Thyroid gland (tissue), 4 donors: Measurements from ENCODE around the gene GRM4. TPM values are rescaled to one million over a fixed set of nuclear protein-coding genes. Genes with fewer than 3 reads are reported as not detected.

Experiments used
- DNase-seq, 2 donors: peaks; one replicate each; pipeline ENCODE4 v3.0.0-alpha.2; 2019
- H3K27ac ChIP-seq, 3 donors: fragments of 200-600 bp; sonication (generic); 1 replicate in 2 of 3; 2 replicates in 1 of 3; pipeline ENCODE4 v1.5.1; 2016 to 2019; ENCODE audit warnings: mild to moderate bottlenecking in 1 of 3, moderate library complexity in 1 of 3
- H3K27me3 ChIP-seq: fragments of 200-600 bp; sonication (generic); one replicate; pipeline ENCODE4 v1.5.1; 2019
- H3K36me3 ChIP-seq, 2 donors: fragments of 200-600 bp; sonication (generic); one replicate each; pipeline ENCODE4 v1.5.1; 2016 to 2019
- H3K4me1 ChIP-seq, 2 donors: fragments of 200-600 bp; sonication (generic); one replicate each; pipeline ENCODE4 v1.5.1; 2017 to 2019
- H3K4me3 ChIP-seq, 3 donors: fragments of 200-600 bp; sonication (generic); replicated peaks in 1 of 3; 1 replicate in 2 of 3; 2 replicates in 1 of 3; pipeline ENCODE4 v1.5.1; 2016; ENCODE audit warnings: mild to moderate bottlenecking in 1 of 3
- H3K9me3 ChIP-seq: fragments of 200-600 bp; sonication (generic); one replicate; pipeline ENCODE4 v1.5.1; 2017
- POLR2A ChIP-seq, 2 donors: fragments of 450-650 bp; IDR thresholded peaks; one replicate each; pipeline ENCODE4 v1.6.1; 2017; ENCODE audit warnings: antibody characterized with exemption in 2 of 2, mild to moderate bottlenecking in 2 of 2, moderate library complexity in 1 of 2
- WGBS, 2 donors: methylation state at CpG; one replicate each; pipeline ENCODE4 v1.1.5; 2017; 5-methylcytosine and 5-hydroxymethylcytosine counted together
- intact Hi-C: fragments of 100-400 bp; cut with DNase I; formaldehyde crosslinking; loops from one replicate; pipeline ENCODE4 v1.15.1; 2023
- total RNA-seq, 4 donors: library from RNA; depleted of rRNA; stranded (reverse); fragments of >200 nt; gene quantifications; one replicate each; pipeline ENCODE4 v1.2.3, GENCODE V29; 2016
- TF ChIP-seq, protein P1 (sequence below), 6 experiments: fragments of 200-600 bp in 3 of 6; fragments of 450-650 bp in 3 of 6; sonication (generic) in 3 of 6; IDR thresholded peaks; one replicate each; pipeline ENCODE4 v1.5.1; 2016 to 2019; ENCODE audit warnings: antibody characterized with exemption in 6 of 6, mild to moderate bottlenecking in 2 of 6, inconsistent platforms in 1 of 6, moderate library complexity in 1 of 6

The GRM4 gene
- total RNA-seq, 4 donors from 2014 or later = under 0.01 TPM; not detected in 3

GRCh38 chr6:34066218-34066571 lies 79.7 kb downstream of the GRM4 start:
- H3K4me3 ChIP-seq = no peak overlapping the region
- no peak for DNase-seq
- H3K4me1 ChIP-seq = no peaks in the 10 kb centered on the region
- no peak overlapping the region for H3K27ac ChIP-seq
- no peaks in the 10 kb centered on the region for H3K36me3 ChIP-seq
- no peaks in the 10 kb centered on the region for H3K27me3 ChIP-seq
- 73 to 82% methylated on average over 5 of the region's 5 CpGs for WGBS, 2 donors
- intact Hi-C loops = no loop called here
- TF ChIP-seq, protein P1, sequence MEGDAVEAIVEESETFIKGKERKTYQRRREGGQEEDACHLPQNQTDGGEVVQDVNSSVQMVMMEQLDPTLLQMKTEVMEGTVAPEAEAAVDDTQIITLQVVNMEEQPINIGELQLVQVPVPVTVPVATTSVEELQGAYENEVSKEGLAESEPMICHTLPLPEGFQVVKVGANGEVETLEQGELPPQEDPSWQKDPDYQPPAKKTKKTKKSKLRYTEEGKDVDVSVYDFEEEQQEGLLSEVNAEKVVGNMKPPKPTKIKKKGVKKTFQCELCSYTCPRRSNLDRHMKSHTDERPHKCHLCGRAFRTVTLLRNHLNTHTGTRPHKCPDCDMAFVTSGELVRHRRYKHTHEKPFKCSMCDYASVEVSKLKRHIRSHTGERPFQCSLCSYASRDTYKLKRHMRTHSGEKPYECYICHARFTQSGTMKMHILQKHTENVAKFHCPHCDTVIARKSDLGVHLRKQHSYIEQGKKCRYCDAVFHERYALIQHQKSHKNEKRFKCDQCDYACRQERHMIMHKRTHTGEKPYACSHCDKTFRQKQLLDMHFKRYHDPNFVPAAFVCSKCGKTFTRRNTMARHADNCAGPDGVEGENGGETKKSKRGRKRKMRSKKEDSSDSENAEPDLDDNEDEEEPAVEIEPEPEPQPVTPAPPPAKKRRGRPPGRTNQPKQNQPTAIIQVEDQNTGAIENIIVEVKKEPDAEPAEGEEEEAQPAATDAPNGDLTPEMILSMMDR (IDR thresholded peaks at IDR 0.05) = no peak
- no peak for TF ChIP-seq POLR2A (IDR thresholded peaks at IDR 0.05)
- no peaks in the 10 kb centered on the region for H3K9me3 ChIP-seq

DNA sequence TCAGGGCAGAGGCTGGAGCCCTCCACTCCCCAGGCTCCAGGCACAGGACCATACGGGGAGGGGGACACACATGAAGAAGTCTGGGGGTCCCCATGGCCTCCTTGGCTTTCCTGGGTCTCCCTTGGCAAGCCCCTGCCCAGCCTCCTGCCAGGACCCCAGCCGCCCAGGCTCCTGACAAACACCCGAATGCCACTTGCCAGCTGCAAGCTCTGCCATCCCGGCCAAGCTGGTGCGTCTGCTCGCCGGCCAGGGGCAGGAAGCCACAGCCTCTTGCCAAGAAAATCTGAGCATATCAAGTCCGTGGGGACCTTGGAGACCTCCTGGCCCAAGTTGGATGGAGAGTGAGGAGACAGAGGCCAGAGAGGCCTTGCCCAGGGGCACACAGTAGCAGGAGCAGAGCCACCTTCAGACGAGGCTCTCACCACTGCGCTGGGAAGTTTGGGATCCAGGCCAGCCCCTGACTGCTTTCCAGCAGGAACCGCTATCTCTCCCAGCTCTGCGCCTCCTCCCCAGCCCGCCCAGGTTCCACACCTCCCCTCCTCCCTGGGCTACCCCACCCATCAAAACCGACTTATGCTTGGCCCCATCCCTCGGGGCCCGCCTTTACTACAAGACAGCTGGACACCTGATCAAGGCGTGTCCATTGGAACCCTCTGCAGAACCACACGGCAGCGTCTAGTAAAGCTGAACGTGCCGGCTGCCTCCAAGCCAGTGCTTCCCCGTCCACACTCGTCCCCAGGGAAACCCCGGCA lies 80.2 kb downstream of the GRM4 start:
- no peaks in the 10 kb centered on the region for H3K4me1 ChIP-seq
- WGBS, 2 donors = 52 to 60% methylated on average over 22 of the region's 24 CpGs
- intact Hi-C loops = no loop called here
- no peaks in the 10 kb centered on the region for H3K27me3 ChIP-seq
- no peaks in the 10 kb centered on the region for H3K36me3 ChIP-seq
- H3K27ac ChIP-seq = no peak overlapping the region
- DNase-seq = no peak
- H3K4me3 ChIP-seq = no peak overlapping the region
- TF ChIP-seq, protein P1 (IDR thresholded peaks at IDR 0.05) = no peak
- no peak for TF ChIP-seq POLR2A (IDR thresholded peaks at IDR 0.05)
- H3K9me3 ChIP-seq = no peaks in the 10 kb centered on the region

DNA sequence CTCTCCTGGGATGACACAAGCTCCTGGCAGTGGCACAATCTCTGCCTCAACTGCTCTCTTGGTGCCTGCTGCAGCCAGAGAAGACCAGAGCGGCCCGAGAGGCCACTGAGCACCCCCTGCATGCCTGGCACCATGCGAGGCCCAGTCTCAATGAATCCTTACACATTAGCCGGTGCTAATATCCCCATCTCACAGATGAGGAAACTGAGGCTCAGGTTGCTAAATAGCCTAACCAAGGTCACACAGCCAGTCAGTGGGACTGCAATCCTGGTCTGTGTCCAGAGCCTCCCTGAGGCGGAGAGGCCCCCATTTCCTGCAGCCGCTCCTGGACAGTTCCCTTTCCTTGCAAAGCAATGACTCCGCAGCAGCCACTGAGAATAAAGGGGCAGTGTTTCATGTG lies 81.2 kb downstream of the GRM4 start:
- H3K27me3 ChIP-seq = no peaks in the 10 kb centered on the region
- no peaks in the 10 kb centered on the region for H3K4me1 ChIP-seq
- no peaks in the 10 kb centered on the region for H3K36me3 ChIP-seq
- no peak for DNase-seq
- H3K27ac ChIP-seq = no peak overlapping the region
- H3K9me3 ChIP-seq = no peaks in the 10 kb centered on the region
- H3K4me3 ChIP-seq = no peak overlapping the region
- intact Hi-C loops = no loop called here
- 58 to 78% methylated on average over 5 to 6 of the region's 7 CpGs for WGBS, 2 donors
- TF ChIP-seq, protein P1 (IDR thresholded peaks at IDR 0.05) = no peak
- no peak for TF ChIP-seq POLR2A (IDR thresholded peaks at IDR 0.05)

- 51 to 65% methylated on average over 6 of the region's 6 CpGs for WGBS, 2 donors
- no peaks in the 10 kb centered on the region for H3K27me3 ChIP-seq
Observed at GRCh38 chr6:34063651-34064050, 82.2 kb downstream of the GRM4 start.

GRCh38 chr6:34062815-34063214 lies 83.1 kb downstream of the GRM4 start:
- intact Hi-C loops = no loop called here
- TF ChIP-seq POLR2A (IDR thresholded peaks at IDR 0.05) = no peak
- TF ChIP-seq, protein P1 (IDR thresholded peaks at IDR 0.05) = no peak
- DNase-seq = no peak
- WGBS, 2 donors = 75 to 84% methylated on average over 6 to 7 of the region's 7 CpGs
- Histone ChIP-seq H3K36me3 (no peaks in the 10 kb centered on the region), H3K4me3 (no peak overlapping the region), H3K27ac (no peak overlapping the region), H3K27me3 (no peaks in the 10 kb centered on the region), H3K9me3 (no peaks in the 10 kb centered on the region), H3K4me1 (no peaks in the 10 kb centered on the region)

More at GRCh38 chr6:34063651-34064050, 82.2 kb downstream of the GRM4 start:
- TF ChIP-seq POLR2A (IDR thresholded peaks at IDR 0.05) = no peak
- TF ChIP-seq, protein P1 (IDR thresholded peaks at IDR 0.05) = no peak
- intact Hi-C loops = no loop called here
- Histone ChIP-seq H3K36me3 (no peaks in the 10 kb centered on the region), H3K4me3 (no peak overlapping the region), H3K4me1 (no peaks in the 10 kb centered on the region), H3K27ac (no peak overlapping the region), H3K9me3 (no peaks in the 10 kb centered on the region)
- DNase-seq = no peak
